22Rv1 (cell line): ENCODE measurements around the gene CSF3R.
A peak's percentile ranks its signal among the peaks of the same experiment; 100 is the strongest.

ENCODE experiments used
- H3K27ac ChIP-seq: fragments of 450-650 bp; 2 replicates; pipeline ENCODE4 v1.5.1; 2017
- ZFX ChIP-seq: fragments of 450-650 bp; IDR thresholded peaks from 2 replicates; pipeline ENCODE4 v1.6.1; 2017; ENCODE audit warnings: antibody characterized with exemption, borderline replicate concordance
- TF ChIP-seq, protein P1 (sequence below): fragments of 450-650 bp; IDR thresholded peaks from 2 replicates; pipeline ENCODE4 v1.5.1; 2017; ENCODE audit warnings: mild to moderate bottlenecking

Gene CSF3R

GRCh38 chr1:36453600-36454388 is 28.9 kb downstream of the CSF3R start:
- TF ChIP-seq ZFX: no peak
- TF ChIP-seq, protein P1, sequence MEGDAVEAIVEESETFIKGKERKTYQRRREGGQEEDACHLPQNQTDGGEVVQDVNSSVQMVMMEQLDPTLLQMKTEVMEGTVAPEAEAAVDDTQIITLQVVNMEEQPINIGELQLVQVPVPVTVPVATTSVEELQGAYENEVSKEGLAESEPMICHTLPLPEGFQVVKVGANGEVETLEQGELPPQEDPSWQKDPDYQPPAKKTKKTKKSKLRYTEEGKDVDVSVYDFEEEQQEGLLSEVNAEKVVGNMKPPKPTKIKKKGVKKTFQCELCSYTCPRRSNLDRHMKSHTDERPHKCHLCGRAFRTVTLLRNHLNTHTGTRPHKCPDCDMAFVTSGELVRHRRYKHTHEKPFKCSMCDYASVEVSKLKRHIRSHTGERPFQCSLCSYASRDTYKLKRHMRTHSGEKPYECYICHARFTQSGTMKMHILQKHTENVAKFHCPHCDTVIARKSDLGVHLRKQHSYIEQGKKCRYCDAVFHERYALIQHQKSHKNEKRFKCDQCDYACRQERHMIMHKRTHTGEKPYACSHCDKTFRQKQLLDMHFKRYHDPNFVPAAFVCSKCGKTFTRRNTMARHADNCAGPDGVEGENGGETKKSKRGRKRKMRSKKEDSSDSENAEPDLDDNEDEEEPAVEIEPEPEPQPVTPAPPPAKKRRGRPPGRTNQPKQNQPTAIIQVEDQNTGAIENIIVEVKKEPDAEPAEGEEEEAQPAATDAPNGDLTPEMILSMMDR: no peak
- no peak overlapping the region for H3K27ac ChIP-seq

GRCh38 chr1:36453051-36453450 is 29.7 kb downstream of the CSF3R start:
- H3K27ac ChIP-seq: no peak overlapping the region
- TF ChIP-seq, protein P1: no peak
- TF ChIP-seq ZFX: no peak

GRCh38 chr1:36450919-36451305 is 31.8 kb downstream of the CSF3R start:
- peak overlapping the region; percentile 87 for H3K27ac ChIP-seq
- no peak for TF ChIP-seq ZFX
- TF ChIP-seq, protein P1: no peak

DNA sequence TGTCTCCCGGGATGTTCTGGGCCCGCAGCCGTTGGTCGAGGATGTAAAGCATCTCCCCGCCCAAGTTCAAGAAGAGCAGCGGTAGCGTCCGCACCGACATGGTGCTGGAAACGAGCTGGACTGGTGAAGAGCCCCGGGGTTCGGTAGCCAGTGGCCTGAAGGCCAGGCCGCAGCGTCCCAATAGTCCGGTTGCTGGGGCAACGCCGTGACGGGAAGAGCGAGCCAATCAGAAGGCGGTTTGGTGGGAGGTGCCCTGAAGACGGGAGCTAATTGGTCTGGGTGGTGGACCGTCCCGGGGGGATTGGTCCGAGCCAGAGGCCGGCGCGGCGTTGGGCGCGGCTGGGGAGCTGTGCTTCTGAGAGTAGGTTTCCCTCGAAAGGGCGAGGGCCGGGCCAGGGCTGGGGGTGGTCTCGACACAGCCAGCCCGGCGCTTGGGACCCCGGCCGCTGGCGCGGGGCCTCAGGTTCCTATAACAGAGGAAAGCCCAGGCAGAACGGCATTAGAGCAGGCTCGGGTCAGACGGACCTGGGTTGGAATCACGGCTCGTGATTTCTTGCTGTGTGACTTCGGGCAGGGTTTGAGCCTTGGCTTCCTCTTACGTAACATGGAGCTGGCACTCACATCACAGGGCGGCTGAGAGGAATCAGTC is 32.3 kb downstream of the CSF3R start, which contains the start of gene OSCP1:
TSS of gene OSCP1 (minus strand) at position 182 of the 649 bp plus-strand sequence. CDS start at position 100, 82 bp downstream.
- H3K27ac ChIP-seq: peak within 1 kb of the TSS; percentile 87
- TF ChIP-seq, protein P1: no peak
- TF ChIP-seq ZFX: no peak

DNA sequence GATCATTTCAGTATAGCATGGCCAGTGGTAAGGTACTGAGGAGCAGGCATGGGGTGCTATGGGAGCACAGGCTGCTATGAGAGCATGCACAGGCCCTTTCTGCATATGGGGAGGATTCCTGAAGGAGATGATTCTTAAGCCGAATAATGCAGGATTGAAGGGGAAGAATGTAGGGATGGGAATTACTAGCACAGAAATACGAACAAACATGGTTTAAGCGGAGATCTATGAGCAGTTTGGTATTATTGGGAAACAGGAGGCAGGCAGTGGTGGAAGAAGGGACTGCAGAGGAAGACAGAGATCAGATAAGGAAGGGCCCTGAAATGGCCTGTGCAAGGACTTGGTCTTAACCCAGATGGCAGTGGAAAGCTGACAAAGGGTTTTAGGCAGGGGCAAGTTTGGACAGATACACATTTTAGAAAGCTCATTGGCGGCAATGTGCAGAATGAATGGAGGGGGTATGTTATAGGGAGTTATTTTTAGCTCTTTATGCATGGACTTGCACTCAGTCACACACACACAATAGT is 34.1 kb downstream of the CSF3R start:
- no peak for TF ChIP-seq ZFX
- TF ChIP-seq, protein P1: no peak

GRCh38 chr1:36447450-36447849 is 35.3 kb downstream of the CSF3R start:
- H3K27ac ChIP-seq: no peak overlapping the region
- no peak for TF ChIP-seq ZFX
- TF ChIP-seq, protein P1: no peak

More for the DNA sequence above, 34.1 kb downstream of the CSF3R start:
- no peak overlapping the region for H3K27ac ChIP-seq

DNA sequence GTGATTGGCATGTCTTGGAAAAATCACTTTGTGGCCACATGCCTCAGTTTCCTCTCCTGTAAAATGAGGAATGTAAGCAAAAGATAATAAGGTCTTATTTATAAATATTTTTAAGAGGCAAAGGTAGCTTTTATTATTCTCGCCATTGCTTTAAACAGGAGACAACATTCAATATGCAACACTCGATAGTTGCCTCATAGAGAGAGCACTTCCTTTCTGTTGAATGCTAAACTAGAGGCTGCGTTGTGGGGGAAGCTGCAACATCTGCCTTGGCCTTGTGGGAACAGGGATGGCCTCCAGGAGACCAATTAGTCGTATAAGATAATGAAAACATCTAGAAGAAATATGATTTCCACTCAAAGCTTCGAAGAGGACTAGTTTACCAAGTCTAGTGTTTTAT is 36.0 kb downstream of the CSF3R start:
- TF ChIP-seq ZFX: no peak
- TF ChIP-seq, protein P1: no peak
- H3K27ac ChIP-seq: no peak overlapping the region
